ENCODE data around the gene MATN1. TPM values are rescaled to one million over a fixed set of nuclear protein-coding genes. Genes with fewer than 3 reads are reported as not detected.

The MATN1 gene
- total RNA-seq, 2 donors from 2014 or later: 1.5 TPM; not detected in 1

- Histone ChIP-seq H3K27ac (no peak overlapping the region), H3K4me3 (no peak overlapping the region), H3K36me3 (no peaks in the 10 kb centered on the region), H3K9me3 (no peaks in the 10 kb centered on the region), H3K4me1 (ENCODE audit: control insufficient read depth in 1 of 2, low read depth in 2 of 2) (peaks cover 13 to 35% of the 10 kb centered on the region in 2 donors), H3K27me3 (replicated peaks; ENCODE audit: insufficient read depth) (no peaks in the 10 kb centered on the region)
- DNase-seq (ENCODE audit: low spot score) (no peak), ATAC-seq (ENCODE audit: insufficient number of reproducible peaks, low FRiP score, low read depth) (no peak)
- TF ChIP-seq CTCF (IDR thresholded peaks at IDR 0.05): no peak
Measured at GRCh38 chr1:30760596-30761324, 37.4 kb upstream of the MATN1 start.

- TF ChIP-seq CTCF (IDR thresholded peaks at IDR 0.05): no peak
Measured at GRCh38 chr1:30759718-30760281, 36.4 kb upstream of the MATN1 start.

GRCh38 chr1:30758785-30759380, 35.5 kb upstream of the MATN1 start:
- H3K27me3 ChIP-seq (replicated peaks; ENCODE audit: insufficient read depth): no peaks in the 10 kb centered on the region
- no peak overlapping the region for H3K27ac ChIP-seq
- H3K36me3 ChIP-seq: no peaks in the 10 kb centered on the region
- no peak for DNase-seq (ENCODE audit: low spot score)
- H3K4me1 ChIP-seq (ENCODE audit: control insufficient read depth in 1 of 2, low read depth in 2 of 2): peaks cover 10 to 29% of the 10 kb centered on the region in 2 donors
- H3K4me3 ChIP-seq: no peak overlapping the region
- TF ChIP-seq CTCF (IDR thresholded peaks at IDR 0.05): no peak
- no peaks in the 10 kb centered on the region for H3K9me3 ChIP-seq
- ATAC-seq (ENCODE audit: insufficient number of reproducible peaks, low FRiP score, low read depth): no peak

More at GRCh38 chr1:30759718-30760281, 36.4 kb upstream of the MATN1 start:
- no peak overlapping the region for H3K27ac ChIP-seq
- no peaks in the 10 kb centered on the region for H3K9me3 ChIP-seq
- H3K4me1 ChIP-seq (ENCODE audit: control insufficient read depth in 1 of 2, low read depth in 2 of 2): peaks cover 13 to 35% of the 10 kb centered on the region in 2 donors
- DNase-seq (ENCODE audit: low spot score): no peak
- no peak overlapping the region for H3K4me3 ChIP-seq
- H3K36me3 ChIP-seq: no peaks in the 10 kb centered on the region
- no peak for ATAC-seq (ENCODE audit: insufficient number of reproducible peaks, low FRiP score, low read depth)
- no peaks in the 10 kb centered on the region for H3K27me3 ChIP-seq (replicated peaks; ENCODE audit: insufficient read depth)

- no peak for DNase-seq (ENCODE audit: low spot score)
- no peaks in the 10 kb centered on the region for H3K27me3 ChIP-seq (replicated peaks; ENCODE audit: insufficient read depth)
- no peak for ATAC-seq (ENCODE audit: insufficient number of reproducible peaks, low FRiP score, low read depth)
- peak overlapping the region; percentile 67 for H3K4me3 ChIP-seq
- no peaks in the 10 kb centered on the region for H3K36me3 ChIP-seq
- peak overlapping the region in 1 of 2 donors; percentile 71 for H3K27ac ChIP-seq
- peaks cover 4 to 22% of the 10 kb centered on the region in 2 donors for H3K4me1 ChIP-seq (ENCODE audit: control insufficient read depth in 1 of 2, low read depth in 2 of 2)
- H3K9me3 ChIP-seq: no peaks in the 10 kb centered on the region
- TF ChIP-seq CTCF (IDR thresholded peaks at IDR 0.05): no peak
Measured at GRCh38 chr1:30758121-30758688, 34.8 kb upstream of the MATN1 start.
